Activated T-cell treated with anti-CD3 and anti-CD28 coated beads, Interleukin-2, amount 50 U/mL, for 72 hours (primary cell): ENCODE measurements around the gene LLGL1. TPM values are rescaled to one million over a fixed set of nuclear protein-coding genes. Genes with fewer than 3 reads are reported as not detected.

Source experiments
- ATAC-seq, 2 donors: fragments of 150-1000 bp; cut with Tn5 transposase; replicated peaks in 1 of 2; 2 replicates each; pipeline ENCODE4 v1.10.0; 2021; ENCODE audit warnings: moderate library complexity in 2 of 2, mild to moderate bottlenecking in 1 of 2
- DNase-seq, 2 donors: peaks; one replicate each; pipeline ENCODE4 v3.0.0; 2021 to 2022; ENCODE audit warnings: mixed read lengths in 1 of 2
- H3K27ac Mint-ChIP-seq: one replicate; pipeline ENCODE4 v1.8.0; 2022; ENCODE audit warnings: mild to moderate bottlenecking, moderate library complexity, mixed read lengths
- H3K27me3 Mint-ChIP-seq: one replicate; pipeline ENCODE4 v1.8.0; 2022; ENCODE audit warnings: low read depth, mixed read lengths
- H3K36me3 Mint-ChIP-seq, 2 donors: one replicate each; pipeline ENCODE4 v1.8.0; 2022; ENCODE audit warnings: mixed read lengths in 2 of 2, mild to moderate bottlenecking in 1 of 2; ENCODE audit not compliant: insufficient read depth in 2 of 2
- H3K4me1 Mint-ChIP-seq: one replicate; pipeline ENCODE4 v1.8.0; 2022; ENCODE audit warnings: low read depth, mixed read lengths
- H3K4me3 Mint-ChIP-seq, 2 donors: one replicate each; pipeline ENCODE4 v1.8.0; 2022; ENCODE audit warnings: mild to moderate bottlenecking in 2 of 2, mixed read lengths in 2 of 2, moderate library complexity in 2 of 2
- H3K9me3 Mint-ChIP-seq, 2 donors: one replicate each; pipeline ENCODE4 v1.8.0; 2022; ENCODE audit warnings: mixed read lengths in 2 of 2
- total RNA-seq, 2 donors: library from RNA; stranded (reverse); gene quantifications; one replicate each; pipeline ENCODE4 v1.2.3, GENCODE V29; 2022

Gene LLGL1
- total RNA-seq, 2 donors from 2014 or later, result 18.5 to 18.6 TPM

DNA sequence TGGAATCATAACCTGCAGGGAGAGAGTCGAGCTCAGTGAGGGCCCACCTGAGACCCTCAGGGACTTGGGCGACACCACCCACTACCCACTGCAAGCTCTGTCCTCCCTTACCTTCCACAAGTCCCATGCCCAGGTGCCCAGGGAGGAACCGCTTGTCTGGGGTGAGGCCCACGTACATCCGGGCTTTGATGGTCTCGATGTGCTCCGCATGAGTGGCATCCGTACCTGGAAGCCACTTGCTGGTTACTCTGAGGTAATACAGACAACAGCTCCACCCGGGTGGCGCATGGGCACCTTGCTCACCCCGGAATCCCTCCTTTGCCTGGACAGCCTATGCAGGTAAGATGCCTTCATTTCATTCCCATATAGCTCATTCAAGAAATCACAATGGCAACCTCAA lies 59.9 kb downstream of the LLGL1 start:
- Mint-ChIP-seq H3K36me3 (peaks cover 10 to 22% of the 10 kb centered on the region in 2 donors), H3K9me3 (no peaks in the 10 kb centered on the region), H3K4me1 (no peaks in the 10 kb centered on the region), H3K27ac (no peak overlapping the region), H3K27me3 (no peaks in the 10 kb centered on the region), H3K4me3 (no peak overlapping the region)
- no peak for DNase-seq
- ATAC-seq, result no peak

DNA sequence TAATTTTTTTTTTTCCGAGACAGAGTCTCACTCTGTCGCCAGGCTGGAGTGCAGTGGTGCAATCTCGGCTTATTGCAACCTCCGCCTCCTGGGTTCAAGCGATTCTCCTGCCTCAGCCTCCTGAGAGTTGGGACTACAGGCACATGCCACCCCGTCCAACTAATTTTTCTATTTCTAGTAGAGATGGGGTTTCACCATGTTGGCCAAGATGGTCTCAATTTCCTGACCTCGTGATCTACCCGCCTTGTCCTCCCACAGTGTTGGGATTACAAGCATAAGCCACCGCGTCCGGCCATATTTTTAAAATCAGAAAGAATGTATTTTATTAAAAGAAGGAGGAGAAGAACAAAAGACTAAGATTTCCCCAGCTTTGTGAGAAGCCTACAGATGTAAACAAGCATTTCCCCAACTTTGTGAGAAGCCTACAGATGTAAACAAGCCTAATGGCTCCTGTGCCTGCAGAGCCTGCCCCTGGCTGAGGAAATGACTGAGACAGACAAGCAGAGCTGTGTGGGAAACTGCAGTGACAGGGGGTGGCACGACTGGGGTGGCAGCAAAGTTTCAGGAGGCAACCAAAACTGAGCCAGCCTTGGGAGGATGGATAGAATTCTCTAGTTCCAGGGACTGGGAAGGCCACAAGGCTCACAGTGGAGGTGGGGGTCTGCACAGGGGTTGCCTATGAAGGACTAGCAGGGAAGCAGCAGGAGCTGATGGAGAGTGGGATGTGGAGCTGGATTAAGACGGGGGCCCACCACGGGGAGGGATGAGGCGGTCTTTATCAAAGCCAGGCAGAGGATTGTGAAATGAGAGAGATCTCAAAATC lies 66.5 kb downstream of the LLGL1 start:
- H3K9me3 Mint-ChIP-seq, result no peaks in the 10 kb centered on the region
- DNase-seq, result no peak
- peak overlapping the region; percentile 63 for H3K27ac Mint-ChIP-seq
- peaks cover 10 to 15% of the 10 kb centered on the region in 2 donors for H3K36me3 Mint-ChIP-seq
- H3K4me1 Mint-ChIP-seq, result no peaks in the 10 kb centered on the region
- ATAC-seq, result no peak
- H3K27me3 Mint-ChIP-seq, result no peaks in the 10 kb centered on the region
- H3K4me3 Mint-ChIP-seq, result no peak overlapping the region

Other genes starting within 250 kb of the LLGL1 start
- gene ATPAF2, start 186.5 kb upstream of the LLGL1 start, total RNA-seq, result 10 to 100 TPM; 25.8 to 28.7 TPM
- 10 to 100 TPM in 1 of 2 donors, 1 to 10 TPM in 1; 9.7 to 11.0 TPM for gene GID4, start 186.2 kb upstream of the LLGL1 start, total RNA-seq
- gene DRG2, start 137.7 kb upstream of the LLGL1 start, total RNA-seq, result 10 to 100 TPM; 44.1 to 53.6 TPM
- gene MYO15A, start 116.9 kb upstream of the LLGL1 start, total RNA-seq, result 1 to 10 TPM; 2.7 to 3.2 TPM
- 100 to 1,000 TPM; 125 to 133 TPM for gene ALKBH5, start 41.8 kb upstream of the LLGL1 start, total RNA-seq
- 100 to 1,000 TPM; 318 to 373 TPM for gene FLII, start 33.1 kb downstream of the LLGL1 start, total RNA-seq
- gene MIEF2, start 35.0 kb downstream of the LLGL1 start, total RNA-seq, result 1 to 10 TPM; 7.8 to 9.4 TPM
- 10 to 100 TPM; 72.0 to 90.6 TPM for gene TOP3A, start 89.4 kb downstream of the LLGL1 start, total RNA-seq
- gene SMCR8, start 89.7 kb downstream of the LLGL1 start, total RNA-seq, result 10 to 100 TPM; 17.3 to 18.7 TPM
- gene SHMT1, start 137.9 kb downstream of the LLGL1 start, total RNA-seq, result 10 to 100 TPM; 37.3 to 65.6 TPM
- gene EVPLL, start 152.1 kb downstream of the LLGL1 start, total RNA-seq, result not detected